Measurements from ENCODE around the gene CCL15.
"Not testable (repeated sequence)": the region's sequence is repeated elsewhere in the genome, so short reads cannot be mapped to it uniquely, and the experiment has no call there.

Gene CCL15

GRCh38 chr17:35998756-35999155 is 2.6 kb downstream of the CCL15 start:
- no peak for TF ChIP-seq CTCF (IDR thresholded peaks at IDR 0.05; ENCODE audit: borderline replicate concordance, control extremely low read depth, extremely low read depth, insufficient read depth, missing control alignments)
- no peak for DNase-seq (ENCODE audit: low spot score)
- in situ Hi-C loops (cut with MboI; ENCODE audit: low sequenced_read_pairs, unreplicated experiment): no loop called here

- no peak for TF ChIP-seq CTCF (IDR thresholded peaks at IDR 0.05; ENCODE audit: borderline replicate concordance, control extremely low read depth, extremely low read depth, insufficient read depth, missing control alignments)
- DNase-seq (ENCODE audit: low spot score): no peak
- in situ Hi-C loops (cut with MboI; ENCODE audit: low sequenced_read_pairs, unreplicated experiment): no loop called here
These were observed 3.3 kb downstream of the CCL15 start for GRCh38 chr17:35998018-35998545.

- in situ Hi-C loops (cut with MboI; ENCODE audit: low sequenced_read_pairs, unreplicated experiment); DNase-seq (ENCODE audit: low spot score): not testable (repeated sequence)
These were observed 6.0 kb downstream of the CCL15 start for GRCh38 chr17:35995346-35995745.

GRCh38 chr17:35991075-35991474 is 10.3 kb downstream of the CCL15 start:
- in situ Hi-C loops (cut with MboI; ENCODE audit: low sequenced_read_pairs, unreplicated experiment): no loop called here
- DNase-seq (ENCODE audit: low spot score): no peak

GRCh38 chr17:35988164-35988563 is 13.2 kb downstream of the CCL15 start:
- in situ Hi-C loops (cut with MboI; ENCODE audit: low sequenced_read_pairs, unreplicated experiment): no loop called here
- no peak for DNase-seq (ENCODE audit: low spot score)

More at GRCh38 chr17:35991075-35991474, 10.3 kb downstream of the CCL15 start:
- no peak for TF ChIP-seq CTCF (IDR thresholded peaks at IDR 0.05; ENCODE audit: borderline replicate concordance, control extremely low read depth, extremely low read depth, insufficient read depth, missing control alignments)

GRCh38 chr17:35986643-35987042 is 14.7 kb downstream of the CCL15 start, which contains the start of gene CCL14:
Gene CCL14 (minus strand): TSS chr17:35986729. CDS start chr17:35986649, 80 bp downstream.
- TF ChIP-seq CTCF (IDR thresholded peaks at IDR 0.05; ENCODE audit: borderline replicate concordance, control extremely low read depth, extremely low read depth, insufficient read depth, missing control alignments): no peak

More at GRCh38 chr17:35988164-35988563, 13.2 kb downstream of the CCL15 start:
- no peak for TF ChIP-seq CTCF (IDR thresholded peaks at IDR 0.05; ENCODE audit: borderline replicate concordance, control extremely low read depth, extremely low read depth, insufficient read depth, missing control alignments)

GRCh38 chr17:35984140-35984539 is 17.2 kb downstream of the CCL15 start:
- in situ Hi-C loops (cut with MboI; ENCODE audit: low sequenced_read_pairs, unreplicated experiment): no loop called here
- no peak for DNase-seq (ENCODE audit: low spot score)
- TF ChIP-seq CTCF (IDR thresholded peaks at IDR 0.05; ENCODE audit: borderline replicate concordance, control extremely low read depth, extremely low read depth, insufficient read depth, missing control alignments): no peak

More at GRCh38 chr17:35986643-35987042, 14.7 kb downstream of the CCL15 start, which contains the start of gene CCL14:
- no peak for DNase-seq (ENCODE audit: low spot score)
- in situ Hi-C loops (cut with MboI; ENCODE audit: low sequenced_read_pairs, unreplicated experiment): no loop called here
